Brain microvascular endothelial cell (primary cell): ENCODE results near the gene SDC1.

Source experiments
- DNase-seq: peaks from one replicate; pipeline ENCODE4 v3.0.0-alpha.2; 2020
- H3K27ac ChIP-seq: fragments of 250-450 bp; sonication (Bioruptor Pico); 2 replicates; pipeline ENCODE4 v1.5.1; 2020; ENCODE audit warnings: mild to moderate bottlenecking, moderate library complexity
- H3K27me3 ChIP-seq: fragments of 250-450 bp; sonication (Bioruptor Pico); replicated peaks from 2 replicates; pipeline ENCODE4 v1.5.1; 2020; ENCODE audit warnings: mild to moderate bottlenecking
- H3K36me3 ChIP-seq: fragments of 250-450 bp; sonication (Bioruptor Pico); replicated peaks from 2 replicates; pipeline ENCODE4 v1.5.1; 2020; ENCODE audit warnings: mild to moderate bottlenecking
- H3K4me3 ChIP-seq: 2 replicates; pipeline ENCODE4 v1.5.1; 2011; ENCODE audit warnings: low read depth, mild to moderate bottlenecking, control low read depth, low read length, moderate library complexity
- in situ Hi-C: cut with HindIII; loops from 2 replicates; pipeline ENCODE4 v1.10.0; 2017; ENCODE audit warnings: low sequenced_read_pairs, low pct_ligation_motif_present
- TF ChIP-seq, protein P1 (sequence below): IDR thresholded peaks from 2 replicates; pipeline ENCODE4 v1.5.1; 2011; ENCODE audit warnings: low read depth, mild to moderate bottlenecking, moderate library complexity, low read length, control low read depth, inconsistent platforms; ENCODE audit errors: missing control alignments

Gene SDC1

DNA sequence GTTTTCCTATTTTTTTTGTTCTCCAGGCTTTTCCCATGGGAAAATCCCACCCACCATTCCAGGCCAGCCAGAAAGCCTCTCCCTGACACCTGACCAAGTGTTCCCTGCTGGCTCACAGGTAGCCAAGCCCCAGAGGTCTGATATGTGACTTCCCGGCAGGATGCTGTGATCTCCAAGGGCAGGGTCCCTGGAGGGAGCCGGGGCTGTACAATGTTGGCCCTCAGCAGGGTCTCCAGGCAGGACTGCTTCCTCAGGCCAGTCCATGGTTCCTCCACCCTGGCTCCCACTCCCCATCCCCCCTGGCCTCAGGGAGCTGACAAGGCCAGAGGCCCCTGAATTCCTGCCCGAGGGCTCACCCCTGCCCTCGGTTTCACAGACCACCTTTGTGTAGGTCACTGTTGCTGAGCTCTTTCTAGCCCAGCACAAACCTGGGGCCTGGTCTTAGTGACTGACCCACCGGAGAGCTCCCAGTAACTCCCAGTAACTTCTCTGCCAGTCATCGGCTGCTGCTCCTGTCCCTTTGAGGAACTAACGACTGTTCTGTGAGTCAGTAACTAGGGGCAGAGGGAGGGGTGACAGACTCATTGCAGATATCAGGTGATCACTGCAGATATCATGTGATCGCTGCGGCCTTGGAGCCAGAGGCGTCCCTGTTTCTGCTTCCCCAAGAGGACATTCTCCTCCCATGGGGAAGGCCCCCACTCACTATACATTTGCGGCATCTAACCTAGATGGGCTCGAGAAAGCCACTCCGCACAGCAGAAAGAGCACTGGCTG, 38.7 kb downstream of the SDC1 start:
- H3K36me3 ChIP-seq = no peaks in the 10 kb centered on the region
- no peaks in the 10 kb centered on the region for H3K27me3 ChIP-seq
- peak overlapping the region; percentile 77 for H3K27ac ChIP-seq
- TF ChIP-seq, protein P1, sequence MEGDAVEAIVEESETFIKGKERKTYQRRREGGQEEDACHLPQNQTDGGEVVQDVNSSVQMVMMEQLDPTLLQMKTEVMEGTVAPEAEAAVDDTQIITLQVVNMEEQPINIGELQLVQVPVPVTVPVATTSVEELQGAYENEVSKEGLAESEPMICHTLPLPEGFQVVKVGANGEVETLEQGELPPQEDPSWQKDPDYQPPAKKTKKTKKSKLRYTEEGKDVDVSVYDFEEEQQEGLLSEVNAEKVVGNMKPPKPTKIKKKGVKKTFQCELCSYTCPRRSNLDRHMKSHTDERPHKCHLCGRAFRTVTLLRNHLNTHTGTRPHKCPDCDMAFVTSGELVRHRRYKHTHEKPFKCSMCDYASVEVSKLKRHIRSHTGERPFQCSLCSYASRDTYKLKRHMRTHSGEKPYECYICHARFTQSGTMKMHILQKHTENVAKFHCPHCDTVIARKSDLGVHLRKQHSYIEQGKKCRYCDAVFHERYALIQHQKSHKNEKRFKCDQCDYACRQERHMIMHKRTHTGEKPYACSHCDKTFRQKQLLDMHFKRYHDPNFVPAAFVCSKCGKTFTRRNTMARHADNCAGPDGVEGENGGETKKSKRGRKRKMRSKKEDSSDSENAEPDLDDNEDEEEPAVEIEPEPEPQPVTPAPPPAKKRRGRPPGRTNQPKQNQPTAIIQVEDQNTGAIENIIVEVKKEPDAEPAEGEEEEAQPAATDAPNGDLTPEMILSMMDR = no peak
- H3K4me3 ChIP-seq = no peak overlapping the region
- in situ Hi-C loops = no loop called here
- DNase-seq = peak; percentile 69

DNA sequence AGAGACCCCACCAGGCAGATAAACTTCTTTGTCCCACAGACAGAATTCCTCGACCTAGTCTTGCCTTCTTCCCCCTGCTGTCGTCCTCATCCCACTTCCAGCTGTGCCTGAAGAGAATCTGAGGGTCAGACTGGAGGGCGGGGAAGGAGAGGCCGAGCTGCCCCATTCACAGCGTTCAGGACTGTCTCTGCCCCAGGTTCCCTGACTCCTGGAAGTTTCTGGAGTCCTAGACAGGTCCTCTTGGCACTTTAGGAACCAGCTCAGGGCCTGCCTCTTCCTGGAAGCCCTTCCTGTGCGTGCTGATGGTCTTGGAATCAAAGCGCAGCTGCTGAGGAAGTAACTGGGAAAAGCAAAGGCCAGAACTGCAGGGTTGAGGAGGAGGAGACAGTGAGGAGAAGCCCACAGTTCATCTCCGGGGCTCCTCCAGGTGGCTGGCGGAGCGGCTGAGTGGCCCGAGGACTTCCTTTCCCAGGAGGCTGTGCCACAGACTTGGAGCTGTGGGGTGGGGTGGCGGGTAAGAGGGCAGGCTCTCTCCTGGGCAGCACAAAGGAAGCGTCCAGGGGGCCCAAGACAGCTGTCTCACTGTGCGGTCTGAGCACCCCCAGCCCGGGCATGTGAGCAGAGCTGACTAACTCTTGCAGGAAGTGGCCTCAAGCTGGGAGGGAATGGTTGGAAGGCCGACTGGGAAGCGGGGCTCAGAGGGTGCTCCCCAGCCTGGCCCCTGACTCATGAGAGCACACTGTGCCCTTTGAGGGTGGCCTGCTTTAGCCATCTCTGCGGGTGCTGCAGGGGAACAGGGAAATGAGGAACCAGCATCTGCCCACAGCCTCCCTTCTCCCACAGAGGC, 39.5 kb downstream of the SDC1 start:
- in situ Hi-C loops = no loop called here
- peak; percentile 81 for DNase-seq
- no peaks in the 10 kb centered on the region for H3K27me3 ChIP-seq

DNA sequence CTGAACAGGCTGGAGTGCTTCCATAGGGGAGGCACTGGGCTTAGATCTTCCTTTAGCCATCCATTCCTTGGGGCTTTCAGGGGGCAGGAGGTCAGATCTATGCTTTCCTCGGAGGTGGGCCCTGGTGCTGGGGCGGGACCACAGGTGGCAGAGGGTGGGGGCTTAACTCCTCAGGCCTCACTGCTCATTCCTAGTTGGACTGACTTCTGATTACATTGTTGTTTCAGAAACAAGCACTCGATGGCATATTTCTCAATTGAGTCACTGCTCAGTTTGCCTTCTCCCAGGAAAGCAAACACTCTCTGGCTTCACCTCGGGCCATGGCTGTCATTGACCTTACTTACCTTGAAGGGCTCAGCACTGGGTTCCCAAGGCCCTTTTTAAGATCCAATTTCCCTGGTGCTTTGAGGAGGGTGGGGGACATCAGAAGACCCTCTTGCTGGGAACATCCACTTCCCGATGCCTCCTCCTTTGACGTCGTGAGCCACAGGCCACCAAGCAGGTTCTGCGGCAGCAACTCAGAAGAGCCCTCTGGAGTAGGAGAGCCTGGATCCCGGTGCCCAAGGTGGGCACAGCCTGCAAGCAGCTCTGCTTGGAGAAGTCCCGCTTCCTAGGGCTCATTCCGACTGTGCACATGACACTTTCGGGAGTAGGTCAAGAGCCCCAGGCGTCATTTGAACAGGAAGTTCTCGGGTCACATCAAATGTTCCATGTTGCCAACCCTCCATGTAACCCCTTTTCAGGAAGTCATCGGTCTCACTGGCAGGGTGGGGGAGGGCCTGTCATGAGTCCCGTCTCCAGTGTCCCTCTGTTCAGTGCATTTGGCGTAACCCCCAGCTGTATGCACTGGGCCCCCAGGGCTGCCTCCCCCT, 40.6 kb downstream of the SDC1 start:
- in situ Hi-C loops = no loop called here
- peak; percentile 71 for DNase-seq

More for the DNA sequence above, 39.5 kb downstream of the SDC1 start:
- TF ChIP-seq, protein P1 = no peak
- Histone ChIP-seq H3K36me3 (no peaks in the 10 kb centered on the region), H3K4me3 (no peak overlapping the region), H3K27ac (peak overlapping the region; percentile 77)

DNA sequence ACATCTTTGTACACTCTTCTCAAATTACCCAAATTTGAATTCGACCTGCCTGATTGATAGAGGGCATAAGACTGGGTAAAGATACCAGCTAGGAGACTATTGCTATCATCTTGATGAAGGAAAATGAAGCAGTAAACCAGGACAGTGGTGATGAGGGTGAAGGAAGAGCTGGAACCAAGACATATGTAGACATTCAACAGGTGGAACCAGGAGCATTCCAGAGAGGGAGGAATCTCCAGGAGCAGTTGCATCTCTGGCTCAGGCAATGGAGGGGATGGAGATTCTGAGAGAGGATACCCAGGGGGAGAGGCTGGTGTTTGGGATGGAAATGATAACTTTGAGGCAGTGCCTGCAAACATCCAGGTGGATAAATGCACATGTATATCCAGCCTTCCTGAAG, 41.6 kb downstream of the SDC1 start:
- Histone ChIP-seq H3K4me3 (no peak overlapping the region), H3K27me3 (no peaks in the 10 kb centered on the region), H3K36me3 (no peaks in the 10 kb centered on the region), H3K27ac (no peak overlapping the region)
- DNase-seq = no peak
- TF ChIP-seq, protein P1 = no peak
- in situ Hi-C loops = no loop called here

More for the DNA sequence above, 40.6 kb downstream of the SDC1 start:
- Histone ChIP-seq H3K36me3 (no peaks in the 10 kb centered on the region), H3K4me3 (no peak overlapping the region), H3K27ac (peak overlapping the region; percentile 77), H3K27me3 (no peaks in the 10 kb centered on the region)
- TF ChIP-seq, protein P1 = no peak

DNA sequence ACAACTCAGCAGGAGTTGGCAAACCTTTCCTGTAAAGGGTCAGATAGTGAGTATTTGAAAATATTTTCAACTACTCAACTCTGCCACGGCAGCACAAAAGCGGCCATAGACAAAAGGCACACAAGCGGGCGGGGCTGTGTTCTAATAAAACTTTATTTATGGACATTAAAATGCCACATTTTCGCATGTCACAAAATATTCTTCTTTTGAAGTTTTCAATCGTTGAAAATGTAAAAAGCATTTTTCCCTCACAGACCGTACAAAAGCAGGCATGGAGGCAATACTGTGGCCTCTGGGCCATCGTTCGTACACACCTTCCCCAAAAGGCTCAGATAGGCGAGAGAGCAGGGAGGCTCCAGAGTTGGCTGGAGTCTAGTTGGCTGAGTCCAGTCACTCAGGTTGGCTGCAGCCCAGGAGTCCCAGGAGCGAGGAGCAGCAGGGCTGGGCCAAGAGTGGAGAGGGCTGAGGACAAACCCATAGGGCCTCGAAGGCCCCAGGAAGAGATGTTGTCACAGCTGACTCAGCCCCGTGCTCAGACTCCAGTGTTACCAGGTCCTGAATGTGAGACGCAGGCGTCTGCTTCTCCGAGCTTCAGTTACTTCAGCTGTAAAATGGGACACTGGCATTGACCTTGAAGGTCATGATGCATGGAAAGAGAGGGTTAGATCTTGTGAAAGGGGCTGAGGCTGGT, 42.5 kb downstream of the SDC1 start:
- Histone ChIP-seq H3K27me3 (no peaks in the 10 kb centered on the region), H3K36me3 (no peaks in the 10 kb centered on the region), H3K27ac (peak overlapping the region; percentile 5), H3K4me3 (no peak overlapping the region)
- TF ChIP-seq, protein P1 = no peak
- peak; percentile 79 for DNase-seq
- in situ Hi-C loops = no loop called here
